GM23338 (cell line): ENCODE measurements around the gene GDAP2. TPM values are rescaled to one million over a fixed set of nuclear protein-coding genes. Genes with fewer than 3 reads are reported as not detected.

Source experiments
- ATAC-seq: fragments of 200-7000 bp; cut with Tn5 transposase; 3 replicates; pipeline ENCODE4 v1.9.1; 2020
- DNase-seq: peaks from one replicate; pipeline ENCODE4 v3.0.0-alpha.2; 2015; ENCODE audit warnings: low spot score
- H2AFZ ChIP-seq: fragments of 200-600 bp; sonication (generic); 2 replicates; pipeline ENCODE4 v1.8.0; 2016; ENCODE audit warnings: antibody characterized with exemption, mild to moderate bottlenecking, moderate library complexity
- H3F3A ChIP-seq: fragments of 200-600 bp; sonication (generic); replicated peaks from 2 replicates; pipeline ENCODE4 v1.8.0; 2017; ENCODE audit warnings: antibody characterized with exemption, mixed run types, low read depth
- H3K27ac ChIP-seq: fragments of 200-600 bp; sonication (generic); 2 replicates; pipeline ENCODE4 v1.6.1; 2016; ENCODE audit warnings: low read depth
- H3K27me3 ChIP-seq: fragments of 200-600 bp; sonication (generic); 2 replicates; pipeline ENCODE4 v1.8.0; 2016; ENCODE audit warnings: mild to moderate bottlenecking, mixed run types, moderate library complexity; ENCODE audit not compliant: insufficient read depth
- H3K36me3 ChIP-seq: fragments of 200-600 bp; sonication (generic); 2 replicates; pipeline ENCODE4 v1.8.0; 2016; ENCODE audit warnings: mild to moderate bottlenecking; ENCODE audit not compliant: insufficient read depth
- H3K4me1 ChIP-seq: fragments of 200-600 bp; sonication (generic); 2 replicates; pipeline ENCODE4 v1.8.0; 2016; ENCODE audit warnings: mild to moderate bottlenecking, moderate library complexity; ENCODE audit not compliant: insufficient read depth
- H3K4me2 ChIP-seq: fragments of 200-600 bp; sonication (generic); 2 replicates; pipeline ENCODE4 v1.7.1; 2017; ENCODE audit warnings: mixed run types
- H3K4me3 ChIP-seq: fragments of 200-600 bp; sonication (generic); 2 replicates; pipeline ENCODE4 v1.6.1; 2016; ENCODE audit warnings: mixed run types
- H3K79me2 ChIP-seq: fragments of 200-600 bp; sonication (generic); replicated peaks from 2 replicates; pipeline ENCODE4 v1.8.0; 2017; ENCODE audit warnings: mild to moderate bottlenecking; ENCODE audit not compliant: insufficient read depth
- H3K9me2 ChIP-seq: fragments of 200-600 bp; sonication (generic); 2 replicates; pipeline ENCODE4 v1.8.0; 2017; ENCODE audit not compliant: insufficient read depth
- H4K20me1 ChIP-seq: fragments of 200-600 bp; sonication (generic); replicated peaks from 2 replicates; pipeline ENCODE4 v1.8.0; 2017; ENCODE audit warnings: mild to moderate bottlenecking; ENCODE audit not compliant: insufficient read depth
- H3K27ac Mint-ChIP-seq: 2 replicates; pipeline ENCODE4 v1.8.0; 2020; ENCODE audit warnings: inconsistent platforms, mild to moderate bottlenecking, moderate library complexity, mixed read lengths
- H3K27me3 Mint-ChIP-seq: 3 replicates; pipeline ENCODE4 v1.8.0; 2022; ENCODE audit warnings: low read depth, mild to moderate bottlenecking, moderate library complexity, mixed read lengths, inconsistent platforms; ENCODE audit not compliant: insufficient read depth, poor library complexity
- H3K36me3 Mint-ChIP-seq: 3 replicates; pipeline ENCODE4 v1.8.0; 2021; ENCODE audit warnings: low read depth, mild to moderate bottlenecking, inconsistent platforms, moderate library complexity, mixed read lengths
- H3K4me1 Mint-ChIP-seq: 3 replicates; pipeline ENCODE4 v1.8.0; 2020; ENCODE audit warnings: mild to moderate bottlenecking, inconsistent platforms, mixed read lengths
- H3K4me3 Mint-ChIP-seq: 3 replicates; pipeline ENCODE4 v1.8.0; 2021; ENCODE audit warnings: moderate library complexity, mild to moderate bottlenecking, inconsistent platforms, mixed read lengths
- H3K9me3 Mint-ChIP-seq: 3 replicates; pipeline ENCODE4 v1.8.0; 2020; ENCODE audit warnings: moderate library complexity, mild to moderate bottlenecking, inconsistent platforms, mixed read lengths
- CREB1 ChIP-seq: fragments of 250-450 bp; sonication (Bioruptor Pico); IDR thresholded peaks from 2 replicates; pipeline ENCODE4 v1.5.0; 2020; ENCODE audit warnings: low read depth, mild to moderate bottlenecking, moderate library complexity
- CTCF ChIP-seq, 2 experiments: fragments of 200-600 bp in 1 of 2; sonication (generic) in 1 of 2; conservative IDR thresholded peaks; 2 replicates each; pipeline versions ENCODE4 v1.5.1 to v1.6.1; 2016 to 2017; ENCODE audit warnings: antibody characterized with exemption in 2 of 2, low read depth in 2 of 2, mild to moderate bottlenecking in 2 of 2, moderate library complexity in 1 of 2
- ETS1 ChIP-seq: IDR thresholded peaks from 2 replicates; pipeline ENCODE4 v1.6.1; 2016; ENCODE audit warnings: antibody characterized with exemption
- EZH2 ChIP-seq: fragments of 200-600 bp; sonication (generic); IDR thresholded peaks from one replicate; pipeline ENCODE4 v1.8.0; 2017; ENCODE audit warnings: antibody characterized with exemption, mild to moderate bottlenecking, low read depth; ENCODE audit not compliant: unreplicated experiment
- EZH2phosphoT487 ChIP-seq: fragments of 200-600 bp; sonication (generic); IDR thresholded peaks from one replicate; pipeline ENCODE4 v1.8.1; 2018; ENCODE audit warnings: antibody characterized with exemption; ENCODE audit not compliant: unreplicated experiment
- JUNB ChIP-seq: IDR thresholded peaks from one replicate; pipeline ENCODE4 v1.6.1; 2016; ENCODE audit warnings: antibody characterized with exemption; ENCODE audit not compliant: unreplicated experiment
- NANOG ChIP-seq: IDR thresholded peaks from 2 replicates; pipeline ENCODE4 v1.6.1; 2016; ENCODE audit warnings: antibody characterized with exemption, borderline replicate concordance
- POLR2AphosphoS5 ChIP-seq: IDR thresholded peaks from 2 replicates; pipeline ENCODE4 v1.6.1; 2016; ENCODE audit warnings: antibody characterized with exemption, low read depth
- REST ChIP-seq: IDR thresholded peaks from one replicate; pipeline ENCODE4 v1.6.1; 2018; ENCODE audit warnings: antibody characterized with exemption; ENCODE audit not compliant: unreplicated experiment
- STAT1 ChIP-seq: IDR thresholded peaks from one replicate; pipeline ENCODE4 v1.6.1; 2016; ENCODE audit warnings: antibody characterized with exemption; ENCODE audit not compliant: unreplicated experiment
- ZNF114 ChIP-seq: fragments of 250-450 bp; sonication (Bioruptor Pico); IDR thresholded peaks from 2 replicates; pipeline ENCODE4 v1.5.0; 2020; ENCODE audit warnings: mild to moderate bottlenecking, moderate library complexity
- ZNF331 ChIP-seq: fragments of 250-450 bp; sonication (Bioruptor Pico); IDR thresholded peaks from 2 replicates; pipeline ENCODE4 v1.5.0; 2020; ENCODE audit warnings: low read depth, mild to moderate bottlenecking, moderate library complexity
- ZNF462 ChIP-seq: fragments of 250-450 bp; sonication (Bioruptor Pico); IDR thresholded peaks from 2 replicates; pipeline ENCODE4 v1.5.0; 2020; ENCODE audit warnings: mild to moderate bottlenecking, moderate library complexity
- polyA plus RNA-seq: library from polyadenylated mRNA; unstranded; fragments of >200 nt; fragmentation: Nextera tagmentation; extraction: Ambion mirVana; gene quantifications from 2 replicates; pipeline ENCODE4 v1.2.1, GENCODE V29; 2016
- total RNA-seq: library from RNA; depleted of rRNA; stranded (reverse); fragments of >200 nt; shearing (Covaris generic); gene quantifications from 2 replicates; pipeline ENCODE4 v1.2.3, GENCODE V29; 2014

The GDAP2 gene
- total and polyA plus RNA-seq, 2 experiments from 2014 or later: 10.7 to 24.5 TPM

GRCh38 chr1:117832453-117832852, 97.0 kb downstream of the GDAP2 start:
- Histone ChIP-seq H3K4me2 (no peak overlapping the region), H3K9me2 (0 out of 2 replicates have a peak, but pooled peaks cover 1% of the 10 kb centered on the region), H3K4me3 (no peak overlapping the region), H3K27me3 (no peaks in the 10 kb centered on the region), H3F3A (no peaks in the 10 kb centered on the region), H2AFZ (no peak overlapping the region), H3K36me3 (no peaks in the 10 kb centered on the region), H4K20me1 (no peaks in the 10 kb centered on the region), H3K79me2 (no peaks in the 10 kb centered on the region), H3K27ac (no peak overlapping the region), H3K4me1 (no peaks in the 10 kb centered on the region)
- H3K36me3 Mint-ChIP-seq: peaks cover 6% of the 10 kb centered on the region; the same call in 1 of the 3 replicates
- no peak for DNase-seq
- H3K27me3 Mint-ChIP-seq: no peaks in the 10 kb centered on the region
- no peak overlapping the region for H3K4me3 Mint-ChIP-seq
- H3K4me1 Mint-ChIP-seq: peaks cover 5% of the 10 kb centered on the region; the same call in 1 of the 3 replicates
- H3K27ac Mint-ChIP-seq: no peak overlapping the region
- no peak for ATAC-seq
- no peak for TF ChIP-seq EZH2phosphoT487
- no peak for TF ChIP-seq ZNF462
- TF ChIP-seq ZNF114 (CRISPR knock-in tag): no peak
- no peak for TF ChIP-seq CREB1 (CRISPR knock-in tag)
- no peak for TF ChIP-seq ETS1
- no peak for TF ChIP-seq JUNB
- TF ChIP-seq STAT1: no peak
- TF ChIP-seq EZH2: no peak
- TF ChIP-seq ZNF331 (CRISPR knock-in tag): no peak
- TF ChIP-seq NANOG: no peak
- TF ChIP-seq POLR2AphosphoS5: no peak
- no peak for TF ChIP-seq REST
- no peak for TF ChIP-seq CTCF (conservative IDR thresholded peaks at IDR 0.05; ENCODE audit: low read depth in 2 of 2)
- H3K9me3 Mint-ChIP-seq: peaks cover 10% of the 10 kb centered on the region; the same call in 2 of the 3 replicates
